ENCODE measurements around the gene ZNF823.

The ZNF823 gene

GRCh38 chr19:11675569-11675968, 63.2 kb downstream of the ZNF823 start:
- no peak overlapping the region for H3K4me3 ChIP-seq (ENCODE audit: low read depth, low read length)
- TF ChIP-seq, protein P1, sequence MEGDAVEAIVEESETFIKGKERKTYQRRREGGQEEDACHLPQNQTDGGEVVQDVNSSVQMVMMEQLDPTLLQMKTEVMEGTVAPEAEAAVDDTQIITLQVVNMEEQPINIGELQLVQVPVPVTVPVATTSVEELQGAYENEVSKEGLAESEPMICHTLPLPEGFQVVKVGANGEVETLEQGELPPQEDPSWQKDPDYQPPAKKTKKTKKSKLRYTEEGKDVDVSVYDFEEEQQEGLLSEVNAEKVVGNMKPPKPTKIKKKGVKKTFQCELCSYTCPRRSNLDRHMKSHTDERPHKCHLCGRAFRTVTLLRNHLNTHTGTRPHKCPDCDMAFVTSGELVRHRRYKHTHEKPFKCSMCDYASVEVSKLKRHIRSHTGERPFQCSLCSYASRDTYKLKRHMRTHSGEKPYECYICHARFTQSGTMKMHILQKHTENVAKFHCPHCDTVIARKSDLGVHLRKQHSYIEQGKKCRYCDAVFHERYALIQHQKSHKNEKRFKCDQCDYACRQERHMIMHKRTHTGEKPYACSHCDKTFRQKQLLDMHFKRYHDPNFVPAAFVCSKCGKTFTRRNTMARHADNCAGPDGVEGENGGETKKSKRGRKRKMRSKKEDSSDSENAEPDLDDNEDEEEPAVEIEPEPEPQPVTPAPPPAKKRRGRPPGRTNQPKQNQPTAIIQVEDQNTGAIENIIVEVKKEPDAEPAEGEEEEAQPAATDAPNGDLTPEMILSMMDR (IDR thresholded peaks at IDR 0.05; ENCODE audit: low read depth, low read length) = no peak

DNA sequence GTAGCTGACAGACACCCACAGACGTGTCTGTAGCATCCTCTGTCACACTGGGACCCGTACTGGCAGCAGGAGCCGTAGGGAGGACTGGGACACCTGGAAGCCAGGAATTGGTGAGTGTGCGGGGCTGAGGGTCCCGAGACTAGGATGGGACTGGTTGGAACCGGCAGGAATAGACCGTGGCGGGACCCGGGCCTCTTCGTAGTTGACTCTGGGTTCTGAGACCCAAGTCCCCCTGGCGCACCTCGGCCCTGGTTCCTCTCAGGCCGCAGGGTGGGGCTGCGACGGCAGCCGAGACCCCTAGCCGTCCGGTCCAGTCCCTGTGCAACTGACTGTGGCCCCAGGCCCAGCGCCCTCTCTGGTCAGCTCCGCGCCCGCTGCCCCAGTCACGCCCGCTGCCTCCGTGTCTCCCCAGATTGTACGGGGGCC, 64.7 kb downstream of the ZNF823 start:
- TF ChIP-seq, protein P1 (IDR thresholded peaks at IDR 0.05; ENCODE audit: low read depth, low read length) = no peak
- no peak overlapping the region for H3K4me3 ChIP-seq (ENCODE audit: low read depth, low read length)

GRCh38 chr19:11673608-11674041, 65.1 kb downstream of the ZNF823 start:
- TF ChIP-seq, protein P1 (IDR thresholded peaks at IDR 0.05; ENCODE audit: low read depth, low read length) = no peak
- H3K4me3 ChIP-seq (ENCODE audit: low read depth, low read length) = no peak overlapping the region

Measured in WI38 (cell line).